ENCODE results near the gene SCCPDH. TPM values are rescaled to one million over a fixed set of nuclear protein-coding genes. Genes with fewer than 3 reads are reported as not detected.

SCCPDH gene
- total RNA-seq, 1 donor from 2014 or later = 29.4 TPM

- Histone ChIP-seq H3K9me3 (replicated peaks) (no peaks in the 10 kb centered on the region), H3K36me3 (peaks cover 36% of the 10 kb centered on the region), H3K4me3 (no peak overlapping the region), H3K27me3 (ENCODE audit: low read depth) (no peaks in the 10 kb centered on the region), H3K27ac (replicated peaks) (no peak overlapping the region), H3K4me1 (peaks cover 10% of the 10 kb centered on the region)
- intact Hi-C loops (cut with micrococcal nuclease) = no loop called here
- no peak for TF ChIP-seq CTCF (IDR thresholded peaks at IDR 0.05; ENCODE audit: borderline replicate concordance)
- DNase-seq = no peak
Measured at GRCh38 chr1:246778663-246779062, 54.5 kb downstream of the SCCPDH start.

DNA sequence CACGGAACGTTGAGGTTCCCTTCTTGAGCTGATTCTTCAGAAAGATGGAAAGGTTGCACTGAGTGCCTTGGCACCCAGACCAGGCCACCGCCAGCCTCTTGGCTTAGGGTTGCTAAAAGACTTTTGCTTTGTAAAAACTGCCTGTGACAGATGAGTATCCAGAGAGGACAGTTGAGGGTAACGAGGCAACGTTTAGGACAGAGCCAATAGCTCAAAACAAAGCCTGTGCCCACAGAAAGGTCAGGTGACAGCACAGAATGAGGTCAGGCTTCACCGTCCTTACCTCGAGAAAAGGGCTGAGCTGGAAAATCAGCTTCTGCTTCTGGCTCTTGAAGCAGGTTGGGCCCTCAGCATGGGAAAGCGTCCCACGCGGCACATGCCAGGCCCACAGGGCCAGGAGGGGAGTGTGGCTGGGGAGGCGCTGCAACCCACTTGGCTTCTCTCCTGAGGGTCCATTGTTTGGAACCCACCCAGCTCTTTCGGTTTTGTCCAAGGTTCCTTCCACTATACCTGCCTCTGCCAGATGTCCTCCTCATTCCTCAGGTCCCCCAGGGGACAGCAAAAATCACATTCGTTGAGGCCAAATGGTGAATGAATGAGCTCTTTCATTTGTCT is 55.5 kb downstream of the SCCPDH start:
- no peak for DNase-seq
- no peak for TF ChIP-seq CTCF (IDR thresholded peaks at IDR 0.05; ENCODE audit: borderline replicate concordance)
- Histone ChIP-seq H3K9me3 (replicated peaks) (no peaks in the 10 kb centered on the region), H3K27ac (replicated peaks) (no peak overlapping the region), H3K27me3 (ENCODE audit: low read depth) (no peaks in the 10 kb centered on the region), H3K4me3 (no peak overlapping the region), H3K4me1 (peaks cover 14% of the 10 kb centered on the region), H3K36me3 (peaks cover 36% of the 10 kb centered on the region)
- intact Hi-C loops (cut with micrococcal nuclease) = no loop called here

DNA sequence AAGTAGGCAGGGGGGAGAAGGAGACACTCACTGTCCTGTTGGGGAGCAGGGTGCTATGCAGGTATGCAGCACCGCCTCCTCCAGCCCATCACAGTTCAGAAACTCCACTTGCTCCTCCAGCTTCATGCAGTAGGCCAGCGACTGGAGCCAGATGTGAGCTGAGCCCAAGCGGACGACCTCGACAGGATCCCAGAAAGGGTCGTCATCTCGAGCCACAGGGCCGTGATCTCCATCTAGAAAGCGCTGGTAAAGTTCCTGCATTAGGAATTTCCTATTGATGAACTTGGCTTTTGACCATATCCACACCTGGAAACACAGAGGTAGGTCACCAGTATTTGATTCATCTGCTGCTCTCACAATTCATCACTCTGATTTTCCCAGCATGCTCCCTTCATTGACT is 56.1 kb downstream of the SCCPDH start:
- intact Hi-C loops (cut with micrococcal nuclease) = no loop called here
- no peak for TF ChIP-seq CTCF (IDR thresholded peaks at IDR 0.05; ENCODE audit: borderline replicate concordance)
- no peak for DNase-seq
- Histone ChIP-seq H3K27me3 (ENCODE audit: low read depth) (no peaks in the 10 kb centered on the region), H3K4me1 (peaks cover 19% of the 10 kb centered on the region), H3K27ac (replicated peaks) (no peak overlapping the region), H3K4me3 (no peak overlapping the region), H3K36me3 (peaks cover 35% of the 10 kb centered on the region), H3K9me3 (replicated peaks) (no peaks in the 10 kb centered on the region)

DNA sequence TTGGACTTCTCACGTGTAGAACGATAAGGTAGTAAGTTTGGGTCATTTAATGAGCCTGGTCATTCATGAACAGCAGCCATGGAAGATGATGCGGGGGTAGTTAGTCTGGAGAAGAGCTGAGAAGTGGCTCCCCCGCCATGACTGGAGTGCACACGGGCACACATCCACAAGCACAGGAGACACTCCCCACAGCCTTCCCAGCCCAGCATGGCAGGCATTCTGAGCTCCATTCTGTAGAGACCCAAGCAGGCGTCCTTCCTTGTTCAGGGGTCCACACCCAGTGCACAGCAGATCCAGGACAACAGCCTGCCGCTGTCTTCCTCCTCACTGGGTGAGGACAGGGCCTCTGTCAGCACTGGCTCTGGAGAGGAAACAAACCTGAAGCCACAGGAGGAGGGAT is 57.0 kb downstream of the SCCPDH start:
- no peak overlapping the region for H3K27ac ChIP-seq (replicated peaks)
- intact Hi-C loops (cut with micrococcal nuclease) = no loop called here

DNA sequence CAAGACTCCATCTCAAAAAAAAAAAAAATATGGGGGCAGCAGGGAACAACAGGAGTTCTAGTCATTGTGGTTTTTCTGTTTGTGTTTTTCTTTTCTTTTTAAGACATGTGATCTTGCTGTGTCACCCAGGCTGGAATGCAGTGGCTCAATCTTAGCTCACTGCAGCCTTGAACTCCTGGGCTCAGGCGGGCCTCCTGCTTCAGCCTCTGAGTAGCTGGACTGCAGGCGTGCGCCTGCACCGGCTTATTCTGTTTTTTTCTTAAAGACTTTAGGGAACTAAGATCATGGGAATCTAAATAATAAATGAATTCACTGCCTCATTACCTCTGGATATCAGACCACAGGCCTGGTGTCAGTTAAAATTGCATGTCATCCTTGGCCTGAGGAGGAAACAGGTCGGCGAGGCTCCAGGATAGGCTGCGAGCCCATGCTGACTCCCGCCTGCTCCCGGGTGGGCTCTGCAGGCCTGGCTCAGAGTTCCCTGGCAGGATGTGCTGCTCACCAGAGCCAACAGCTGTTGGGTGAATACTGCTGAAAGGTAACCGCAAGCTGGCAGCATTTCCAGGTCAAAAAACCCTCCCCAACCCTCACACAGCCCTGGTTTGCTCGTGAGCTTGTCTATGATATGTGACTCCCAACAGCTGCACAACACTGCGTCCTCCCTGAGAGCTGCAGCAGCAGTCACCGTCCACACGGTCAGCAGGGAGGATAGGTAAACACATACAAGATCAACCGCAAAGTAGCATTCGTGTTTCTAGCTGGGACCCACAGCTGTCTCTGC is 58.1 kb downstream of the SCCPDH start:
- intact Hi-C loops (cut with micrococcal nuclease) = no loop called here

More for the DNA sequence above, 57.0 kb downstream of the SCCPDH start:
- H3K4me1 ChIP-seq = peaks cover 21% of the 10 kb centered on the region
- H3K36me3 ChIP-seq = peaks cover 26% of the 10 kb centered on the region
- no peaks in the 10 kb centered on the region for H3K9me3 ChIP-seq (replicated peaks)
- H3K4me3 ChIP-seq = no peak overlapping the region
- H3K27me3 ChIP-seq (ENCODE audit: low read depth) = no peaks in the 10 kb centered on the region
- DNase-seq = no peak
- TF ChIP-seq CTCF (IDR thresholded peaks at IDR 0.05; ENCODE audit: borderline replicate concordance) = no peak

More for the DNA sequence above, 58.1 kb downstream of the SCCPDH start:
- Histone ChIP-seq H3K9me3 (replicated peaks) (no peaks in the 10 kb centered on the region), H3K4me1 (peaks cover 21% of the 10 kb centered on the region), H3K27me3 (ENCODE audit: low read depth) (no peaks in the 10 kb centered on the region), H3K36me3 (peaks cover 15% of the 10 kb centered on the region), H3K27ac (replicated peaks) (peak overlapping the region; percentile 70), H3K4me3 (no peak overlapping the region)
- no peak for TF ChIP-seq CTCF (IDR thresholded peaks at IDR 0.05; ENCODE audit: borderline replicate concordance)
- peak; percentile 69 for DNase-seq

Measured in left ventricle myocardium inferior (tissue), 1 donor.